ENCODE results near the gene SSBP2. TPM values are rescaled to one million over a fixed set of nuclear protein-coding genes. Genes with fewer than 3 reads are reported as not detected.
A peak's percentile ranks its signal among the peaks of the same experiment; 100 is the strongest.

Gene SSBP2
- total RNA-seq, 1 experiment from 2014 or later, result 30.0 TPM

GRCh38 chr5:81547001-81547400 is 203.9 kb downstream of the SSBP2 start:
- no peak for DNase-seq
- no peaks in the 10 kb centered on the region for H3K9me3 ChIP-seq (replicated peaks)
- H3K4me3 ChIP-seq, result no peak overlapping the region

GRCh38 chr5:81545911-81546310 is 205.0 kb downstream of the SSBP2 start:
- Histone ChIP-seq H3K4me3 (no peak overlapping the region), H3K4me1 (no peaks in the 10 kb centered on the region), H3K9me3 (replicated peaks) (no peaks in the 10 kb centered on the region), H3K36me3 (no peaks in the 10 kb centered on the region), H3K27me3 (no peaks in the 10 kb centered on the region), H3K27ac (no peak overlapping the region)
- no peak for DNase-seq

More at GRCh38 chr5:81547001-81547400, 203.9 kb downstream of the SSBP2 start:
- H3K4me1 ChIP-seq, result no peaks in the 10 kb centered on the region
- H3K27ac ChIP-seq, result no peak overlapping the region
- H3K27me3 ChIP-seq, result no peaks in the 10 kb centered on the region
- peaks cover 2% of the 10 kb centered on the region; the same call in 1 of the 2 replicates for H3K36me3 ChIP-seq

GRCh38 chr5:81544351-81545018 is 206.4 kb downstream of the SSBP2 start:
- Histone ChIP-seq H3K27ac (no peak overlapping the region), H3K4me1 (no peaks in the 10 kb centered on the region), H3K9me3 (replicated peaks) (no peaks in the 10 kb centered on the region), H3K4me3 (no peak overlapping the region), H3K36me3 (no peaks in the 10 kb centered on the region), H3K27me3 (no peaks in the 10 kb centered on the region)
- DNase-seq, result no peak

DNA sequence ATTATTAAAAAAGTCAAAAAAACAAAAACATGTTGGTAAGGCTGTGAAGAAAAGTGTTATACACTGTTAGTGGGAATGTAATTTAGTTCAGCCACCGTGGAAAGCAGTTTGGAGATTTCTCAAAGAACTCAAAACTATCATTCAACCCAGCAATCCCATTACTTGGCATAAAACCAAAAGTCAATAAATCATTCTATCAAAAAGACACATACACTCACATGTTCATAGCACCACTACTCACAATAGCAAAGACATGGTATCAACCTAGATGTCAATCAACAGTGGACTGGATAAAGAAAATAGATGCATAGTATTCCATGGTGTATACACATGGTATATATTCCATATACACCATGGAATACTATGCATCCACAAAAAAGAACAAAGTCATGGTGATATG is 208.7 kb downstream of the SSBP2 start:
- Histone ChIP-seq H3K27me3 (no peaks in the 10 kb centered on the region), H3K27ac (no peak overlapping the region), H3K4me1 (no peaks in the 10 kb centered on the region), H3K9me3 (replicated peaks) (no peaks in the 10 kb centered on the region), H3K36me3 (no peaks in the 10 kb centered on the region), H3K4me3 (no peak overlapping the region)
- no peak for DNase-seq

GRCh38 chr5:81537905-81538547 is 212.9 kb downstream of the SSBP2 start:
- Histone ChIP-seq H3K36me3 (no peaks in the 10 kb centered on the region), H3K4me1 (no peaks in the 10 kb centered on the region), H3K9me3 (replicated peaks) (no peaks in the 10 kb centered on the region), H3K27ac (no peak overlapping the region), H3K27me3 (no peaks in the 10 kb centered on the region), H3K4me3 (no peak overlapping the region)
- DNase-seq, result no peak

DNA sequence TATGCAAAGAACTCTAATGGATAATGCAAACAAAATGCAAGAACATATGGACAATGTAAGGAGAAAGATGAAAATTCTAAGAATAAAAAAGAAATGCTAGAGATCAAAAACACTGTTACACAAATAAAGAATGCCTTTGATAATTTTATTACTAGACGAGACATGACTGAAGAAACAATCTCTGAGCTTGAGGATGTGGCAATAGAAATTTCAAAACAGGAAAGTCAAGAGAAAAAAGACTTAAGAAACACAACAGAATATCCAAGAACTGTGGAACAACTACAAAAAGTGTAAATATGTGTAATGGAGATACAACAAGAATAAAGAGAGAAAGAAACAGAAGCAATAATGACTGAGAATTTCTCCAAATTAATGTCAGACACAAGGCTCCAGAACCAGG is 216.5 kb downstream of the SSBP2 start:
- Histone ChIP-seq H3K9me3 (replicated peaks) (no peaks in the 10 kb centered on the region), H3K27me3 (no peaks in the 10 kb centered on the region), H3K36me3 (no peaks in the 10 kb centered on the region), H3K4me1 (no peaks in the 10 kb centered on the region), H3K4me3 (no peak overlapping the region), H3K27ac (no peak overlapping the region)
- no peak for DNase-seq

DNA sequence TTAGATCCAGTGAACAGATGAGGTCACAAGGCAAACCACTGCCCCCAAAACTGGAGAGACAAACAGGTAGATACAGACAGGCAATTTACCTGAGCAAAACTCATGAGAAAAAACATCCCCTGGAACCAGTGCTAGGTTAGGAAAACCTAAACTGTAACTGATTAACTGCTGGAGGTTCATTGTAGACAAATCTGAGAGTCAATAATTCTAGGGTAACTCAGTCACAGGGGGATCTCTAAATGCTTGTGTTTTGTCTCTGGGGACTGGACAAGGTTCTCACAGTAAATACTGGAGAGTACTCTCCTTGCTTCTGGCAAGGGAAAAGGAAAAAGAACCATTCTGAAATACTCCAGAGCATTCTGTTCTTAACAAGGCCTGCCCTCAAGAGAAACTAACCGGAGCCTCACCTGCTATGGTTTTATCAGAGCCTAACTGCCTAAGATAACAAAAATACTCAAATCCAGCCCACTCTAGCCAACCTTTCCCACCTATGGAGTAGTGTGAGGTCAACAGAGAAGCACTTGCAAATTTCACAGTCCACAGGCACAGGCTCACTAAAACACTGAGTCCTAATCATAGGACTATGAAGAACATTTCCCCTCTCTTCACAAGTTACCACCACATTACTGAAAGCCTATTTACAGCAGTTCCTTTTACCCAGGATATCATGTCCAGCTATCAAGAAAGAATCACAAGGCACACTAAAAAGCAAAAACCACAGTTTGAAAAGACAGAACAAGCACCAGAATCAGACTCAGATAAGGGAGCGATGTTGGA is 217.1 kb downstream of the SSBP2 start:
- Histone ChIP-seq H3K27me3 (no peaks in the 10 kb centered on the region), H3K36me3 (no peaks in the 10 kb centered on the region), H3K4me3 (no peak overlapping the region), H3K4me1 (no peaks in the 10 kb centered on the region), H3K9me3 (replicated peaks) (no peaks in the 10 kb centered on the region), H3K27ac (no peak overlapping the region)
- no peak for DNase-seq

- Histone ChIP-seq H3K4me1 (no peaks in the 10 kb centered on the region), H3K9me3 (replicated peaks) (no peaks in the 10 kb centered on the region), H3K27me3 (no peaks in the 10 kb centered on the region), H3K36me3 (no peaks in the 10 kb centered on the region), H3K27ac (no peak overlapping the region), H3K4me3 (no peak overlapping the region)
- DNase-seq, result no peak
Observed at GRCh38 chr5:81530919-81531318, 220.0 kb downstream of the SSBP2 start.

DNA sequence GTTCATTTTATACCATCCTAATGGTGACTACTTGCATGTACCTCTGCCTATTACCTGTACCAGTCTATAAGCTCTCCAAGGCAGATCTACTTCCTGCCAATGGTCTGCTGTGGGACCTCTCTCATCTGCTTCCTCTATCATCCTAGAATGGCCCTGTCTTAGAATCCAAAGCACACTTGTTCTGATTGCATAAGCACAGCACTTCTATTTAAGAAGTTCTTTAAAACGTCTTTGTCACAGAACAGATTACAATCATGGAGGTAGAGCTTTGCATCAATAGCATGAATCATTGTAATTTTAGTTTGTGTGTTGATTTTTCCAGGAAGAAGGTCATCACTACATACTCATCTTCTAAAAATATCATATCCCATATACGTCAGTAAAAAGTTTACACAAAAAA is 225.2 kb downstream of the SSBP2 start:
- H3K36me3 ChIP-seq, result no peaks in the 10 kb centered on the region
- no peaks in the 10 kb centered on the region for H3K27me3 ChIP-seq
- DNase-seq, result no peak
- H3K4me3 ChIP-seq, result no peak overlapping the region
- H3K4me1 ChIP-seq, result peaks cover 13% of the 10 kb centered on the region
- H3K9me3 ChIP-seq (replicated peaks), result no peaks in the 10 kb centered on the region
- H3K27ac ChIP-seq, result no peak overlapping the region

GRCh38 chr5:81524015-81524414 is 226.9 kb downstream of the SSBP2 start:
- Histone ChIP-seq H3K4me1 (peaks cover 20% of the 10 kb centered on the region), H3K27me3 (no peaks in the 10 kb centered on the region), H3K4me3 (no peak overlapping the region), H3K9me3 (replicated peaks) (no peaks in the 10 kb centered on the region), H3K27ac (peak overlapping the region; percentile 18), H3K36me3 (no peaks in the 10 kb centered on the region)
- peak; percentile 6 to 47 for DNase-seq

- Histone ChIP-seq H3K4me1 (peaks cover 25% of the 10 kb centered on the region), H3K27ac (no peak overlapping the region), H3K36me3 (no peaks in the 10 kb centered on the region), H3K27me3 (no peaks in the 10 kb centered on the region), H3K4me3 (no peak overlapping the region), H3K9me3 (replicated peaks) (no peaks in the 10 kb centered on the region)
- DNase-seq, result no peak
Observed at GRCh38 chr5:81522571-81522970, 228.3 kb downstream of the SSBP2 start.

GRCh38 chr5:81520769-81521168 is 230.1 kb downstream of the SSBP2 start:
- H3K27me3 ChIP-seq, result no peaks in the 10 kb centered on the region
- no peaks in the 10 kb centered on the region for H3K36me3 ChIP-seq
- H3K27ac ChIP-seq, result no peak overlapping the region
- H3K9me3 ChIP-seq (replicated peaks), result no peaks in the 10 kb centered on the region
- no peak overlapping the region for H3K4me3 ChIP-seq
- H3K4me1 ChIP-seq, result peaks cover 25% of the 10 kb centered on the region
- DNase-seq, result no peak

GRCh38 chr5:81519217-81519905 is 231.5 kb downstream of the SSBP2 start:
- Histone ChIP-seq H3K4me1 (peaks cover 22% of the 10 kb centered on the region), H3K27me3 (no peaks in the 10 kb centered on the region), H3K9me3 (replicated peaks) (no peaks in the 10 kb centered on the region), H3K27ac (peak overlapping the region; percentile 72), H3K4me3 (no peak overlapping the region), H3K36me3 (no peaks in the 10 kb centered on the region)
- DNase-seq, result peak; percentile 66 to 86

GRCh38 chr5:81517462-81517861 is 233.4 kb downstream of the SSBP2 start:
- no peak for DNase-seq
- Histone ChIP-seq H3K9me3 (replicated peaks) (no peaks in the 10 kb centered on the region), H3K27me3 (no peaks in the 10 kb centered on the region), H3K27ac (no peak overlapping the region), H3K4me3 (no peak overlapping the region), H3K4me1 (peaks cover 12% of the 10 kb centered on the region), H3K36me3 (no peaks in the 10 kb centered on the region)

- Histone ChIP-seq H3K36me3 (no peaks in the 10 kb centered on the region), H3K9me3 (replicated peaks) (no peaks in the 10 kb centered on the region), H3K4me3 (no peak overlapping the region), H3K4me1 (peaks cover 12% of the 10 kb centered on the region), H3K27ac (no peak overlapping the region), H3K27me3 (no peaks in the 10 kb centered on the region)
- DNase-seq, result no peak
Observed at GRCh38 chr5:81516091-81516490, 234.8 kb downstream of the SSBP2 start.

Measured in SJCRH30 (cell line).